ENCODE results near the gene OCA2.

- TF ChIP-seq CTCF (IDR thresholded peaks at IDR 0.05; ENCODE audit: insufficient read depth, low read length, poor library complexity, severe bottlenecking) (no peak), EZH2phosphoT487 (conservative IDR thresholded peaks at IDR 0.05; ENCODE audit: low read length) (no peak)
Observed at GRCh38 chr15:27990521-27991515, 108.3 kb downstream of the OCA2 start.
